Measurements from ENCODE around the gene YTHDC1.

- TF ChIP-seq ZFX (IDR thresholded peaks at IDR 0.05) (no peak), CTCF (conservative IDR thresholded peaks at IDR 0.05) (no peak)
Observed at GRCh38 chr4:68264875-68265565, 84.9 kb downstream of the YTHDC1 start.
